Stimulated activated effector memory CD8-positive, alpha-beta T cell treated with anti-CD3 and anti-CD28 coated beads, Interleukin-12 subunit alpha, Interleukin-12 subunit beta, amount 100 ng/mL, for 72 hours (primary cell): ENCODE measurements around the gene ABCA9.
"Not testable (repeated sequence)": the region's sequence is repeated elsewhere in the genome, so short reads cannot be mapped to it uniquely, and the experiment has no call there.

Experiments used
- ATAC-seq: fragments of 150-1000 bp; cut with Tn5 transposase; 2 replicates; pipeline ENCODE4 v1.10.0; 2021
- DNase-seq, 2 donors: peaks; one replicate each; pipeline ENCODE4 v3.0.0; 2021 to 2022; ENCODE audit warnings: low spot score in 2 of 2
- H3K27ac Mint-ChIP-seq: one replicate; pipeline ENCODE4 v1.8.0; 2022; ENCODE audit warnings: mild to moderate bottlenecking, mixed read lengths
- H3K36me3 Mint-ChIP-seq: one replicate; pipeline ENCODE4 v1.8.0; 2022; ENCODE audit warnings: mild to moderate bottlenecking, mixed read lengths
- H3K4me1 Mint-ChIP-seq: one replicate; pipeline ENCODE4 v1.8.0; 2022; ENCODE audit warnings: mixed read lengths
- H3K4me3 Mint-ChIP-seq: one replicate; pipeline ENCODE4 v1.8.0; 2022; ENCODE audit warnings: mild to moderate bottlenecking, mixed read lengths
- H3K9me3 Mint-ChIP-seq: one replicate; pipeline ENCODE4 v1.8.0; 2022; ENCODE audit warnings: mixed read lengths

Gene ABCA9

GRCh38 chr17:68955181-68955841, 105.4 kb downstream of the ABCA9 start, which contains the start of gene ABCA8:
Gene ABCA8 (minus strand): TSS chr17:68955392. CDS start chr17:68942034, 13,358 bp downstream.
- no peak within 1 kb of the TSS for H3K27ac Mint-ChIP-seq
- DNase-seq (no peak), ATAC-seq (no peak)
- H3K4me1 Mint-ChIP-seq: no peaks in the 10 kb centered on the region
- H3K9me3 Mint-ChIP-seq: no peaks in the 10 kb centered on the region
- no peaks in the 10 kb centered on the region for H3K36me3 Mint-ChIP-seq
- no peak within 1 kb of the TSS for H3K4me3 Mint-ChIP-seq

DNA sequence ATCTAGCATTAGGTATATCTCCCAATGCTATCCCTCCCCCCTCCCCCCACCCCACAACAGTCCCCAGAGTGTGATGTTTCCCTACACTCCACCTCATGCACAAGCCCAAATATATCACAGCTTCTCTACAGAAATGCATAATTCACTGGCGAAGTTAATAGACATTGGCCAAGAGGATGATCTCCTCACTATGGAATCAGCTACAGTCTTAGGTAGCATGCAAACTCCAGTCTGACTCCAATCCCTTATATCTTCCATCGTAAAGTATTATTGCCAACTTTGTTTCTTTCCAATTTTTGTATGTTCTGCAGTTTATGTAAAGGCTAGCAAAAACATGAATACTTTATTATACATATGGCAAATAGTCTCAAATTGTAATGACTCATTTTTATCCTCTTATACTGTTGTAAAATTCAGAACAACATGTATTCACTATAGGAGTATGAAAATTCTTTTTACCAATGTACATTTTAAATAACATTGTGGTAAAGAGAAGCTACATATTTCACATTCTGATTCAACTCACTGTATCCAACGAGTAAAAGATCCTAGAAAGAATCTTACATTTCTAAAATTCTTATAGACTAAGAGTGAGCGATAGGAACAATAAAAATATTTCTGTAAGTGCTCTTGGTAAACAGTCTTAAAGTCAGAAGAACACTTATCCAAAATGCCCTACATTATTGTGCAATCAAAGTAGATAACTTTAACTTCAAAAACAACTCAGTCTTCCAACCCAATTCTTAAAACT, 106.4 kb downstream of the ABCA9 start:
- DNase-seq: no peak
- Mint-ChIP-seq H3K4me1 (no peaks in the 10 kb centered on the region), H3K4me3 (no peak overlapping the region), H3K9me3 (no peaks in the 10 kb centered on the region), H3K27ac (no peak overlapping the region), H3K36me3 (no peaks in the 10 kb centered on the region)
- ATAC-seq: no peak

DNA sequence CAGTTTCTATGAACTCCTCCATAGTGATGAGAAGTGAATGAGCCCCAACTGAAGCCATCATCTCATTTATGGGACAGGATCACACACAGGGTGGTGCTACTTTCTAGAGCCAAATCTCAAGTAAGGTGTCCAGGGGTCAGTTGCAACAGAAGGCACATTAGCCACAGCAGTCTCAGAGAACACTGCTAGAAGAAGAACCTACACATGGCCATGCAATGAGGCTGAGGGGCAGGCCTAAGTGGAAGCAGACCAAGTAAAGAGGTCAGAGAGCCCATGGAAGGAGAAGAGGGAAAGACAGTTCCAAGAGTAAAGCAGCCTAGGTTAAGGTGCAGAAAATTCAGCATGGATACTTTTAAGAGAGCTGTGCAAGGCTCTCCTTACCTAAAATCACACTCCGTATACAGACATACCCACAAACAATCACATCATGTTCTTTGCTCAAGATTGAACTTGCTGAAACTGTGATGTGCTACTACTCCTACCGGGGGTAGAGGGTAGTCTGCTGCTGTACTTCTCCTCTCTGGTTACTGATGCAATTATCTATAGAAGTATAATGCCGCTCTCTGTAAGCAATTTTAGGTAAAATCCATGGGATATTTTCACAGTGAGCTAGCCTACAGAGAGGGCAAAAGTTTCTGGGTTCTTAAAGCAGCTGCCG, 107.3 kb downstream of the ABCA9 start:
- DNase-seq (no peak), ATAC-seq (no peak)
- no peak overlapping the region for H3K27ac Mint-ChIP-seq
- H3K4me1 Mint-ChIP-seq: no peaks in the 10 kb centered on the region
- no peak overlapping the region for H3K4me3 Mint-ChIP-seq
- no peaks in the 10 kb centered on the region for H3K36me3 Mint-ChIP-seq
- no peaks in the 10 kb centered on the region for H3K9me3 Mint-ChIP-seq

DNA sequence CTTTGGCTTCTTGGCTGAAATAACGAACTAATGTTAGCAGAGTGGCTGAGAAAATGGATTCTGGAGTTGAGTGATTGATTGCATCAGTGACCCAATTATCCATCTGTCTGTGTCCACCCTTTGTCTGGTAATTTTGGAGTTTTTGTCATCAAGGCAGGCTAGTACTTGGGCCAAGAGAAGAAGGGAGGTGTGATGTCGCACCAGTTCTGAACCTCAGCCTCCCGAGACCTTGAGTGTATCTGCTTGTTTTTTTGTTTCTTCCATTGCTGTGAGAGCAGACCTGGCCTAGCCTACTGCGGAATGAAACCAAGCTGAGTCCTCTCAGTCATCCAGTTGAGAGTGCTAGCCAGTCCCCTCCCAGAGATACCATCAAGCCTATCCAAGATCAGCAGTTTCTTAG, 110.0 kb downstream of the ABCA9 start:
- DNase-seq: no peak
- H3K4me3 Mint-ChIP-seq: no peak overlapping the region
- H3K4me1 Mint-ChIP-seq: no peaks in the 10 kb centered on the region
- ATAC-seq: no peak
- H3K9me3 Mint-ChIP-seq: no peaks in the 10 kb centered on the region
- no peaks in the 10 kb centered on the region for H3K36me3 Mint-ChIP-seq
- no peak overlapping the region for H3K27ac Mint-ChIP-seq

DNA sequence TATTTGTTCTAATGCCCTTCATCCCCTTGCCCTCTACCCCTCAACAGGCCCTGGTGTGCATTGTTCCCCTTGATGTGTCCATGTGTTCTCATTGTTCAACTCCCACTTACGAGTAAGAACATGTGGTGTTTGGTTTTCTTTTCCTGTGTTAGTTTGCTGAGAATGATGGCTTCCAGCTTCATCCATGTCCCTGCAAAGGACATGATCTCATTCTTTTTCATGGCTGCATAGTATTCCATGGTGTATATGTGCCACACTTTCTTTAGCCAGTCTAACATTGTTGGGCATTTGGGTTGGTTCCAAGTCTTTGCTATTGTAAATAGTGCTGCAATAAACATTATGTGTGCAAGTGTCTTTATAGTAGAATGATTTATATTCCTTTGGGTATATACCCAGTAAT, 112.9 kb downstream of the ABCA9 start:
- not testable (repeated sequence) for H3K4me1 Mint-ChIP-seq, H3K9me3 Mint-ChIP-seq, H3K36me3 Mint-ChIP-seq, H3K4me3 Mint-ChIP-seq, ATAC-seq, H3K27ac Mint-ChIP-seq, DNase-seq

- no peak for DNase-seq
- H3K36me3 Mint-ChIP-seq: peaks cover 6% of the 10 kb centered on the region
- H3K4me3 Mint-ChIP-seq: no peak overlapping the region
- H3K27ac Mint-ChIP-seq: no peak overlapping the region
- H3K4me1 Mint-ChIP-seq: no peaks in the 10 kb centered on the region
- no peaks in the 10 kb centered on the region for H3K9me3 Mint-ChIP-seq
- no peak for ATAC-seq
Observed at GRCh38 chr17:68944435-68945035, 116.2 kb downstream of the ABCA9 start.

- not testable (repeated sequence) for H3K4me1 Mint-ChIP-seq, H3K9me3 Mint-ChIP-seq
Observed at GRCh38 chr17:68943812-68944182, 116.9 kb downstream of the ABCA9 start.

GRCh38 chr17:68943123-68943811, 117.5 kb downstream of the ABCA9 start:
- no peak overlapping the region for H3K4me3 Mint-ChIP-seq
- DNase-seq: no peak
- H3K36me3 Mint-ChIP-seq: peaks cover 6% of the 10 kb centered on the region
- ATAC-seq: no peak
- no peaks in the 10 kb centered on the region for H3K9me3 Mint-ChIP-seq
- no peak overlapping the region for H3K27ac Mint-ChIP-seq
- H3K4me1 Mint-ChIP-seq: no peaks in the 10 kb centered on the region

More at GRCh38 chr17:68943812-68944182, 116.9 kb downstream of the ABCA9 start:
- not testable (repeated sequence) for DNase-seq, H3K4me3 Mint-ChIP-seq, ATAC-seq, H3K27ac Mint-ChIP-seq, H3K36me3 Mint-ChIP-seq

- no peak for DNase-seq
- ATAC-seq: no peak
- Mint-ChIP-seq H3K9me3 (no peaks in the 10 kb centered on the region), H3K36me3 (peaks cover 6% of the 10 kb centered on the region), H3K27ac (no peak overlapping the region), H3K4me1 (no peaks in the 10 kb centered on the region), H3K4me3 (no peak overlapping the region)
Observed at GRCh38 chr17:68942389-68942788, 118.3 kb downstream of the ABCA9 start.

GRCh38 chr17:68941761-68942160, 119.0 kb downstream of the ABCA9 start:
- peaks cover 6% of the 10 kb centered on the region for H3K36me3 Mint-ChIP-seq
- DNase-seq (no peak), ATAC-seq (no peak)
- no peaks in the 10 kb centered on the region for H3K4me1 Mint-ChIP-seq
- H3K4me3 Mint-ChIP-seq: no peak overlapping the region
- H3K9me3 Mint-ChIP-seq: no peaks in the 10 kb centered on the region
- H3K27ac Mint-ChIP-seq: no peak overlapping the region

- Mint-ChIP-seq H3K27ac (no peak overlapping the region), H3K4me1 (no peaks in the 10 kb centered on the region), H3K4me3 (no peak overlapping the region), H3K36me3 (peaks cover 6% of the 10 kb centered on the region), H3K9me3 (no peaks in the 10 kb centered on the region)
- ATAC-seq (no peak), DNase-seq (no peak)
Observed at GRCh38 chr17:68939195-68939594, 121.5 kb downstream of the ABCA9 start.

DNA sequence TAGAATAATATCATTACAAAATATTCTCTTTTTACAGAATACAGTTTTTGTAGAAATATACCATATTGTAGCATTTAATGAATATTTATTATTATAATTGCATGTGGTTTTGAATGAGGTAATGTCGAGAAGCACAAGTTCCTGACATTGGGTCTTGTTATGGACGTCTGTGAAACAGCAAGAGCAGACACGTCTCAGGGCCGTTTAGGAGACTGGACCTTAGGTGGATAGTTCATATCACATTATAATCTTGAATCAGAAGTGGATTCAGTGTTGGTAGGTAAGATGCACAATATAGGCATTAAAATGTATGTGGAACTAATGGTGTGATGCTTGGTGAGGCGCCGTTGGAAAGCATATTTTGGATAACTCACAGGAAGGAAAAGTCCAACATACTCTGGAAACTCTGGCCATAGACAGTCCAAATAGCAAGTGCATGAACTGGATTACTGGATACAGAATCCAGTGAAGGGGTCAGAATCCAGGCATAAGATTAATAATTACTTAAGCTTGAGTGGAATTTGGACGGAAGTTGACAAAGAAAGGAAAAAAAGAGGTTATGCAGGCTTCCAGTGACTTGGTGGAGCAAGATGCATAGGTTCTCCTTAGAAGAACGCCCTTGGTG, 122.7 kb downstream of the ABCA9 start:
- H3K4me1 Mint-ChIP-seq: no peaks in the 10 kb centered on the region
- ATAC-seq: no peak
- no peaks in the 10 kb centered on the region for H3K36me3 Mint-ChIP-seq
- H3K27ac Mint-ChIP-seq: no peak overlapping the region
- no peak for DNase-seq
- H3K4me3 Mint-ChIP-seq: no peak overlapping the region
- no peaks in the 10 kb centered on the region for H3K9me3 Mint-ChIP-seq

DNA sequence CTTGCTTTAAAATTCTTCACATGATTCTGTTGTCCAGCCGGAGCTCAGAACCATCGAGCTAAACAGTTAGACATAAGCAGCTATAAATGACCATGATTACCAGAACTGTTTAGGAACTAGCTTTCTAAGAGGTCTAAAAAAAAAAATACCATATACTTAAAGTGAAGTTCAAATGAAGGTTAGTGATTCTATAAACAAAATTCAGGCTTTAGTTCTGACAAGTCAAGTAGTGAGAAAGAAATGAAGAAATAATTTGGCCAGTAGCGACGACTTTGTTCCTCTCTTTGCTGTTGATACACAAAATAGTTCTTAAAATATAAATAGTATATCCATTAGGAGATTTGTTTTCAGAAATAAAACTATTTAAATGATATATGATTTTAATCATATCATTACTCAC, 133.2 kb downstream of the ABCA9 start:
- H3K36me3 Mint-ChIP-seq: no peaks in the 10 kb centered on the region

GRCh38 chr17:68924793-68925720, 135.7 kb downstream of the ABCA9 start:
- ATAC-seq (no peak), DNase-seq (no peak)
- Mint-ChIP-seq H3K4me1 (no peaks in the 10 kb centered on the region), H3K27ac (no peak overlapping the region), H3K36me3 (no peaks in the 10 kb centered on the region), H3K9me3 (no peaks in the 10 kb centered on the region), H3K4me3 (no peak overlapping the region)

More for the DNA sequence above, 133.2 kb downstream of the ABCA9 start:
- ATAC-seq (no peak), DNase-seq (no peak)
- Mint-ChIP-seq H3K27ac (no peak overlapping the region), H3K9me3 (no peaks in the 10 kb centered on the region), H3K4me3 (no peak overlapping the region), H3K4me1 (no peaks in the 10 kb centered on the region)
